NT2/D1 (cell line): Measurements from ENCODE around the gene IQGAP3.

ENCODE experiments used
- SUZ12 ChIP-seq: IDR thresholded peaks from 2 replicates; pipeline ENCODE4 v1.6.1; 2011; ENCODE audit not compliant: insufficient read length, insufficient read depth; ENCODE audit errors: extremely low read depth
- YY1 ChIP-seq: IDR thresholded peaks from 2 replicates; pipeline ENCODE4 v1.6.1; 2011; ENCODE audit not compliant: insufficient read length, insufficient read depth
- ZNF274 ChIP-seq: IDR thresholded peaks from 2 replicates; pipeline ENCODE4 v1.6.1; 2011; ENCODE audit warnings: mild to moderate bottlenecking, low read depth, low read length

GRCh38 chr1:156485984-156486383 lies 86.4 kb downstream of the IQGAP3 start:
- no peak for TF ChIP-seq YY1
- no peak for TF ChIP-seq ZNF274
- no peak for TF ChIP-seq SUZ12
